HCT116 (cell line): ENCODE measurements around the gene PRMT2.

ENCODE experiments used
- ATF3 ChIP-seq: IDR thresholded peaks from 2 replicates; pipeline ENCODE4 v1.6.1; 2012
- CEBPB ChIP-seq: IDR thresholded peaks from 2 replicates; pipeline ENCODE4 v1.6.1; 2012; ENCODE audit warnings: low read depth
- CTCF ChIP-seq, 3 experiments: fragments of 200-600 bp in 1 of 3; sonication (generic) in 1 of 3; IDR thresholded peaks in 2 of 3; conservative IDR thresholded peaks in 1 of 3; 2 replicates each; pipeline ENCODE4 v1.5.1; 2012 to 2017; ENCODE audit warnings: low read depth in 2 of 3, low read length in 2 of 3, antibody characterized with exemption in 1 of 3, borderline replicate concordance in 1 of 3, control low read depth in 1 of 3, mild to moderate bottlenecking in 1 of 3, mixed read lengths in 1 of 3, mixed run types in 1 of 3, moderate library complexity in 1 of 3; ENCODE audit not compliant: insufficient read depth in 1 of 3
- POLR2AphosphoS5 ChIP-seq: IDR thresholded peaks from 2 replicates; pipeline ENCODE4 v1.6.1; 2011; ENCODE audit warnings: mild to moderate bottlenecking, low read depth, low read length, moderate library complexity
- REST ChIP-seq: IDR thresholded peaks from 2 replicates; pipeline ENCODE4 v1.6.1; 2012; ENCODE audit warnings: low read depth
- ZNF274 ChIP-seq: fragments of 200-500 bp; sonication (Bioruptor generic); IDR thresholded peaks from 2 replicates; pipeline ENCODE4 v1.6.1; 2014; ENCODE audit warnings: mild to moderate bottlenecking, low read depth, low read length, inconsistent platforms

GRCh38 chr21:46620846-46621245 lies 14.6 kb upstream of the PRMT2 start:
- TF ChIP-seq CTCF (IDR thresholded peaks at IDR 0.05 in 2 of 3, conservative IDR thresholded peaks at IDR 0.05 in 1 of 3; ENCODE audit: borderline replicate concordance in 1 of 3, insufficient read depth in 1 of 3, low read depth in 2 of 3, low read length in 2 of 3), result no peak
- no peak for TF ChIP-seq ATF3
- no peak for TF ChIP-seq POLR2AphosphoS5
- no peak for TF ChIP-seq CEBPB
- no peak for TF ChIP-seq ZNF274
- TF ChIP-seq REST, result no peak
